HG02798 (cell line): Measurements from ENCODE around the gene DLK1.

ENCODE experiments used
- ATAC-seq: cut with Tn5 transposase; IDR thresholded peaks from one replicate; pipeline ENCODE4 v1.9.1; 2021; ENCODE audit warnings: mild to moderate bottlenecking; ENCODE audit not compliant: unreplicated experiment, poor library complexity

The DLK1 gene

GRCh38 chr14:100731846-100732765, 5.4 kb downstream of the DLK1 start:
- ATAC-seq = no peak

- ATAC-seq = no peak
Observed at GRCh38 chr14:100732766-100733100, 6.0 kb downstream of the DLK1 start.

GRCh38 chr14:100733152-100733850, 6.6 kb downstream of the DLK1 start:
- no peak for ATAC-seq

- no peak for ATAC-seq
Observed at GRCh38 chr14:100734031-100734990, 7.6 kb downstream of the DLK1 start.

GRCh38 chr14:100735271-100735670, 8.6 kb downstream of the DLK1 start:
- ATAC-seq = no peak

GRCh38 chr14:100736269-100737180, 9.8 kb downstream of the DLK1 start:
- no peak for ATAC-seq

GRCh38 chr14:100737526-100737925, 10.8 kb downstream of the DLK1 start:
- ATAC-seq = no peak

- ATAC-seq = no peak
Observed at GRCh38 chr14:100738269-100738691, 11.6 kb downstream of the DLK1 start.

- no peak for ATAC-seq
Observed at GRCh38 chr14:100738704-100739131, 12.0 kb downstream of the DLK1 start.

- no peak for ATAC-seq
Observed at GRCh38 chr14:100739306-100739705, 12.6 kb downstream of the DLK1 start.

GRCh38 chr14:100740196-100740825, 13.6 kb downstream of the DLK1 start:
- ATAC-seq = no peak

- no peak for ATAC-seq
Observed at GRCh38 chr14:100740929-100741328, 14.2 kb downstream of the DLK1 start.

- ATAC-seq = no peak
Observed at GRCh38 chr14:100741966-100742365, 15.3 kb downstream of the DLK1 start.

- no peak for ATAC-seq
Observed at GRCh38 chr14:100746326-100746725, 19.6 kb downstream of the DLK1 start.

- ATAC-seq = no peak
Observed at GRCh38 chr14:100747021-100747586, 20.4 kb downstream of the DLK1 start.

- no peak for ATAC-seq
Observed at GRCh38 chr14:100747736-100748135, 21.0 kb downstream of the DLK1 start.

GRCh38 chr14:100748403-100748802, 21.7 kb downstream of the DLK1 start:
- no peak for ATAC-seq

GRCh38 chr14:100748944-100749343, 22.3 kb downstream of the DLK1 start:
- ATAC-seq = no peak
